Sigmoid colon (tissue), 3 donors: ENCODE results near the gene SLAMF9.

ENCODE experiments used
- CTCF ChIP-seq, 4 experiments: fragments of 450-650 bp in 3 of 4; fragments of 200-600 bp in 1 of 4; IDR thresholded peaks; one replicate each; pipeline ENCODE4 v1.5.1; 2016 to 2019; ENCODE audit warnings: antibody characterized with exemption in 4 of 4, mild to moderate bottlenecking in 3 of 4, moderate library complexity in 2 of 4
- POLR2A ChIP-seq, 2 donors: fragments of 450-650 bp; IDR thresholded peaks; one replicate each; pipeline ENCODE4 v1.6.1; 2016; ENCODE audit warnings: antibody characterized with exemption in 2 of 2, mild to moderate bottlenecking in 2 of 2, moderate library complexity in 2 of 2

GRCh38 chr1:159931795-159932173, 22.3 kb downstream of the SLAMF9 start:
- TF ChIP-seq CTCF (IDR thresholded peaks at IDR 0.05) (no peak), POLR2A (IDR thresholded peaks at IDR 0.05) (no peak)
